Motor neuron (in vitro differentiated cells): ENCODE measurements around the gene CNTNAP5. TPM values are rescaled to one million over a fixed set of nuclear protein-coding genes. Genes with fewer than 3 reads are reported as not detected.

Experiments used
- ATAC-seq, 8 experiments: fragments of 200-7000 bp; cut with Tn5 transposase; replicated peaks in 6 of 8; 2 replicates each; pipeline ENCODE4 v1.8.0; 2021; ENCODE audit warnings: mild to moderate bottlenecking in 8 of 8, moderate library complexity in 8 of 8
- H3K27ac ChIP-seq, 2 donors: fragments of 250-450 bp; sonication (Bioruptor Pico); 2 replicates each; pipeline ENCODE4 v1.9.0; 2021; ENCODE audit warnings: antibody characterized with exemption in 2 of 2, mild to moderate bottlenecking in 2 of 2, moderate library complexity in 1 of 2
- H3K4me1 ChIP-seq, 2 donors: fragments of 250-450 bp; sonication (Bioruptor Pico); replicated peaks in 1 of 2; 2 replicates each; pipeline ENCODE4 v1.6.1; 2021; ENCODE audit warnings: antibody characterized with exemption in 2 of 2, mild to moderate bottlenecking in 2 of 2, moderate library complexity in 1 of 2
- H3K4me3 ChIP-seq, 5 donors: fragments of 250-450 bp; sonication (Bioruptor Pico); 2 replicates each; pipeline ENCODE4 v1.9.0; 2021; ENCODE audit warnings: antibody characterized with exemption in 5 of 5, mild to moderate bottlenecking in 5 of 5, moderate library complexity in 4 of 5
- WGBS, 10 experiments: fragments of 450-650 bp; shearing (Covaris generic); methylation state at CpG; one replicate each; pipeline ENCODE4 v1.0.0; 2022; 5-methylcytosine and 5-hydroxymethylcytosine counted together
- in situ Hi-C, 9 experiments: fragments of 400-800 bp; cut with MboI; loops; one replicate each; pipeline ENCODE4 v1.15.0; 2021; ENCODE audit warnings: low sequenced_read_pairs in 9 of 9, low pct_unique_long_range_greater_than_20kb in 2 of 9; ENCODE audit not compliant: unreplicated experiment in 9 of 9
- total RNA-seq, 8 experiments: library from RNA; unstranded; fragments of 300-600 nt; gene quantifications; 2 replicates each; pipeline versions ENCODE4 v1.2.3 to v1.2.4, GENCODE V29; 2022

CNTNAP5 gene
- total RNA-seq, 8 experiments from 2014 or later = 0.28 to 12.6 (median 8.7) TPM; not detected in 2

DNA sequence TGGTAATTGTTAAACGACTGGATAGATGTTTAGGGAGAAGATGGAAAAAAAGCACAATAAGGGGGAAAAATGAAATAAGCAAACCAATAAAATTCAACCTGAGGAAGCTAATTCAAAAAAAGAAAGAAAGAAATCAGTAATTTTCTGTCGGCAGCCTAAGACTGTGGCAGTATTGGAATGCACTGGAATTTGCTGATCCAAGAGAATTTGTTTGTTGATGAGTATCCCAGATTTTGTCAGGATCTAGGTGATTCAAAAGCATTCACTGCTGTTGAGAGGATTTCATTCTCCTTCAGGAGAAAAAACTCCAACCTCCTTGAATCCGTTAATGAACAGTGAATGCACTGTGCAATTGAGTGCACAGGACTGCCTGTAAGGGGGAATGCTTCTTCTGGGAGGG lies 546.7 kb downstream of the CNTNAP5 start:
- ATAC-seq = no peak
- in situ Hi-C loops = no loop called here
- WGBS, 10 experiments = 7 to 100% (median 65%) methylated on average over 2 to 3 of the region's 3 CpGs
- no peak overlapping the region for H3K4me3 ChIP-seq
- no peak overlapping the region for H3K27ac ChIP-seq
- no peaks in the 10 kb centered on the region for H3K4me1 ChIP-seq

DNA sequence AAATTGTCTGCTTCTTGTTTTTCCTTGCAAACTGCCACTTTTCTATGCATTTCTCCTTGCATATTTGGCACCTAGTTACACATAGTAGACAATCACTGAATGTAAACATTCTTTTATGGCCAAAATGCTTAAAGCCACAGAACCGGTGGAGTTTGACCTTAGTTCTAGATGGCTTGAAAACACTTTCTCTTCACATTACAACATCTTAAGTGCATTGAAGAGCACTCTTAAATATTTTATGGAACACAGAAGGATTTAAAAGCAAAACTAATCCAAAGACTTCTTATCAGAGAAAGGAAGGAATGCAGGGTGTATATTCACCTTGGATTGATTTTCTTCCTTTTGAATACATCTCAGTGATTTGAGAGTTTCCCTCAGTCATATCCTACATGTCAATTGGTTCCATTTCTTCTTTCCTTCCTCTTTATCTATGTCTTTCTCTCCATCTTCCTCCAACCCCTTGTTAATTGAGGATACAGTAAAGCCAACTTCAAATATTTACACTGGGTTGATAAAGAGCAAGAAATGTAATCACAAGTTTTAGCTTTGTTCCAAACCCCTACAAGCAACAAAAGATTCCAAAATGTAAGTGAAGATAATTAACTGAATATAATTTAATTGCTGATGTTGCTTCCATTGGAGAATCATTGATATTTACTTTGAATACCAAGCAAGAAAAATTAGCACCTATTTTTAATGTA lies 548.0 kb downstream of the CNTNAP5 start:
- WGBS, 10 experiments = 33 to 100% (median 68%) methylated on average over 1 of the region's 1 CpG; no CpG with 5 or more reads in 4 of the 10 experiments
- H3K4me1 ChIP-seq = no peaks in the 10 kb centered on the region
- no peak overlapping the region for H3K4me3 ChIP-seq
- no peak for ATAC-seq
- in situ Hi-C loops = no loop called here
- H3K27ac ChIP-seq = no peak overlapping the region

DNA sequence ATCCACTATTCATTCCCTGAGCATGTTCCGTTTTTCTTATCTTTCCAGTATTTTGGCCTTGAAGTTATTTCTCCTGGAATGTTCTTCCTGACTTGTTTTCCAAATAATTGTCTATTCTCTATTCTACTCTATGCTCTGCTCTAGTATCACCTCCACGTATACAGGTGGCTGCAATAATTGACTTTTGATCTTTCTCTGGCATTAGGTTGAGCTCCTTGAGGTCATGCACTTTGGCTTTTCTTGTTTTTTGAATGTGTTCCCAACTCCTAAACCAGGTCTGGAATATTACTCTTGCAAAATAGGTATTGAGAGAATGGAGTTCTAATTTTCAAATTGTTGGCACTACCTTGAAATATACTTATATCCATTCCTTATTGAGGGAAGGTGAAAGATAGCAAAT lies 550.4 kb downstream of the CNTNAP5 start:
- no peak for ATAC-seq
- 0 to 100% (median 86%) methylated on average over 1 to 2 of the region's 2 CpGs for WGBS, 10 experiments
- in situ Hi-C loops = no loop called here

DNA sequence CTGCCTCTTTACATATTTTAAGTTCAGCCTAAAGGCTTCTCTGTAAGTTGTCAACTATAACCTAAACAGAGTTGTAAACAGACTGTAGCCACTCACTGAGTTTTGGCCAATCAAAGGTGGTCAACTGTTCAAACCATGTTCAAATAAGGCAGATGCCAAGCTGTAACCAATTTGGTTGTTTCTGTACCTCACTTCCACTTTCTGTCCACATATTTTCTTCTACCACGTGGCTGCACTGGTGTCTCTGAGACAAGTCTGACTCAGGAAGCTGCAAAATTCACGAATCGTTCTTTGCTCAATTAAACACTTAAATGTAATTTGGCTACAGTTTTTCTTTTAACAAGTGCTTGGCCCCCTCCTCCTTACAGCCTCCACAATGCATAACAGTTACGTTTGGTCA lies 555.2 kb downstream of the CNTNAP5 start:
- no peak overlapping the region for H3K27ac ChIP-seq
- H3K4me3 ChIP-seq = no peak overlapping the region
- in situ Hi-C loops = no loop called here
- ATAC-seq = no peak
- H3K4me1 ChIP-seq = peaks cover 0 to 2% of the 10 kb centered on the region in 2 donors
- WGBS, 10 experiments = 0 to 100% (median 65%) methylated on average over 1 to 4 of the region's 4 CpGs; no CpG with 5 or more reads in 1 of the 10 experiments

More for the DNA sequence above, 550.4 kb downstream of the CNTNAP5 start:
- H3K27ac ChIP-seq = no peak overlapping the region
- no peaks in the 10 kb centered on the region for H3K4me1 ChIP-seq
- no peak overlapping the region for H3K4me3 ChIP-seq

- in situ Hi-C loops = no loop called here
- Histone ChIP-seq H3K27ac (no peak overlapping the region), H3K4me3 (no peak overlapping the region), H3K4me1 (peaks cover 0 to 2% of the 10 kb centered on the region in 2 donors)
- no peak for ATAC-seq
Observed at GRCh38 chr2:124582387-124582786, 557.3 kb downstream of the CNTNAP5 start.

GRCh38 chr2:124584615-124585014 lies 559.5 kb downstream of the CNTNAP5 start:
- in situ Hi-C loops = no loop called here

DNA sequence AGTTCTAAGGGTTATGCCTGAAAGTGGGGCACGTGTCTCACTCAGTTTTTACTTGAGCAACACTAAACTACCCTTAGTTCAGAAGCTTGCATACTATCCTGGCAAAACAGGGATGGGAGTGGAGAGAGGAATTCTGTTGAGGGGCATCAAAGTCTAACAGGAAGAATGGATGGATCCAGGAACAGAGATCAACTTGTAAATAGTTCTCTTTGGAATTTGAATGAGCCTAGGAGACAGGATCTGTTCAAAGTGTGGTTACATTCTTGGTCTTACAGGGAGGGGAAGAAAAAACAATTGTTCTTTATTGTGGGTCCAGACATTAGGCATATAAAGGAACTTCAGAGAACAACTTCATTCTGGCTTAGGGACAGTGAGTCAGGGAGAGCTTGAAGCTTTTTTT lies 560.2 kb downstream of the CNTNAP5 start:
- H3K4me1 ChIP-seq = peaks cover 0 to 2% of the 10 kb centered on the region in 2 donors
- WGBS, 10 experiments = 0 to 64% (median 0%) methylated on average over 1 of the region's 1 CpG; no CpG with 5 or more reads in 7 of the 10 experiments
- in situ Hi-C loops = no loop called here
- H3K27ac ChIP-seq = no peak overlapping the region
- no peak for ATAC-seq
- no peak overlapping the region for H3K4me3 ChIP-seq

More at GRCh38 chr2:124584615-124585014, 559.5 kb downstream of the CNTNAP5 start:
- 0 to 100% (median 89%) methylated on average over 1 to 4 of the region's 4 CpGs; no CpG with 5 or more reads in 1 of the 10 experiments for WGBS, 10 experiments
- peaks cover 0 to 2% of the 10 kb centered on the region in 2 donors for H3K4me1 ChIP-seq
- no peak overlapping the region for H3K4me3 ChIP-seq
- no peak overlapping the region for H3K27ac ChIP-seq
- no peak for ATAC-seq

DNA sequence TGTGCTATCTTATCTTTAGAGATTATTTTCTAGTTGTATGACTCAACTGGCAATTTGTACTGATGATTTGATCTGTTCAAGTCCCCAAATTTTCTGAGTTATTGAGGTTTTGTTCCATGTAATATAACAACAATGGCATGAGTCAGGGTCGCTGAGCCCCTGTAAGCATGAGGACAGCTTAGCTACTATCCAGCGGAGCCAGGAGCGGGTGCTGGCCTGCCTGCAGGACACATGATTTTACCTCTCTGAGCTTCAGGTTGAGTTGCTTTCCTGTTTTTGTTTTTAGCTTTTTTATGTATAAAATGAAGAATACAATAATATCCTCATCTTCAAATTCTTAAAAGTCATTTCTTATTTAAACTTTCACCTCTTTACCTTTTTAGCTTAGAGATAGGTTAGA lies 561.1 kb downstream of the CNTNAP5 start:
- Histone ChIP-seq H3K27ac (no peak overlapping the region), H3K4me3 (no peak overlapping the region), H3K4me1 (peaks cover 0 to 2% of the 10 kb centered on the region in 2 donors)
- ATAC-seq = no peak
- in situ Hi-C loops = no loop called here
- WGBS, 10 experiments = 0 to 100% (median 87%) methylated on average over 1 to 3 of the region's 3 CpGs; no CpG with 5 or more reads in 4 of the 10 experiments

- H3K4me1 ChIP-seq = peaks cover 0 to 2% of the 10 kb centered on the region in 2 donors
- no peak overlapping the region for H3K4me3 ChIP-seq
- WGBS, 10 experiments = 6 to 100% (median 43%) methylated on average over 1 to 2 of the region's 2 CpGs; no CpG with 5 or more reads in 3 of the 10 experiments
- ATAC-seq = no peak
- H3K27ac ChIP-seq = no peak overlapping the region
- in situ Hi-C loops = no loop called here
Observed at GRCh38 chr2:124586835-124587234, 561.7 kb downstream of the CNTNAP5 start.

- 0 to 100% (median 97%) methylated on average over 1 to 3 of the region's 3 CpGs for WGBS, 10 experiments
- Histone ChIP-seq H3K4me3 (no peak overlapping the region), H3K4me1 (no peaks in the 10 kb centered on the region), H3K27ac (no peak overlapping the region)
- in situ Hi-C loops = no loop called here
- no peak for ATAC-seq
Observed at GRCh38 chr2:124589971-124590370, 564.9 kb downstream of the CNTNAP5 start.

DNA sequence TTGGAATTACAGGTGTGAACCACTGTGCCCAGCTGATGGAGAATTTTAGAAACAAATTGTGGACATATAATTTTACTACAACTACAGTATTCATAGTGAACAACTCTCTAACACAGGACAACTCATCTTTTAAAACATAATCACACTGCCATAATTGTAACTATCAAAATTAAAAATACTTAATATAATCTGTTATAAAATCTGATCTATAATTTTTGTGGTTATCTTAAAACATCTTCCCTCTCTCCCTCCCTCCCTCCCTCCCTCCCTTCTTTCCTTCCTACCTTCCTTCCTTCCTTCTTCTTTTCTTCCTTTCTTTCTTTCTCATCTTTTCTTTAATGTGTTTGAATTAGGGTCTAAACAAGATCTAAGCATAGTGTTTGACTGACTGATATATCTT lies 577.7 kb downstream of the CNTNAP5 start:
- in situ Hi-C loops = no loop called here
- Histone ChIP-seq H3K27ac (no peak overlapping the region), H3K4me1 (no peaks in the 10 kb centered on the region), H3K4me3 (no peak overlapping the region)
- no peak for ATAC-seq

- ATAC-seq = peak in 1 of 8 experiments; percentile 53
- WGBS, 10 experiments = 0 to 93% (median 70%) methylated on average over 2 of the region's 2 CpGs; no CpG with 5 or more reads in 7 of the 10 experiments
- H3K4me3 ChIP-seq = no peak overlapping the region
- in situ Hi-C loops = no loop called here
- H3K4me1 ChIP-seq = no peaks in the 10 kb centered on the region
- no peak overlapping the region for H3K27ac ChIP-seq
Observed at GRCh38 chr2:124604940-124605339, 579.9 kb downstream of the CNTNAP5 start.

DNA sequence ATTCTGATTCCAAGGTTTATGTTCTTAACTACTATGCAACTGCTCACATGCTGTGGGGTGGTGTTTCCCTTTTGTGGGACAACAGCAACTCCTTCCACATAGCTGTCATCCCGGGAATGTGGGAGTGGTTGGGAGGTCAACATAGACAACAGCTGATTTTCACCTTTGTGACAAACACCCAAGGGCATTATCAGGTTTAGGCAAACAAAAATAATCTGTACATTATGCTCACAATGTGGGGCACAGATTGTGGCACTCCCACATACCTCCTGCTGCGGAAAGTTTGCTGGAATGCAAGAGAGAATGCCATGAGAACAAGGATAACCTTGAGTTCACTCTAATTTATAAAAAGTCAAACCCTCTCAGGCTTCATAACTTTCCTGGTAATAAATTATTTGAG lies 582.6 kb downstream of the CNTNAP5 start:
- no peak overlapping the region for H3K4me3 ChIP-seq
- in situ Hi-C loops = no loop called here
- no peak overlapping the region for H3K27ac ChIP-seq
- H3K4me1 ChIP-seq = no peaks in the 10 kb centered on the region
- WGBS, 10 experiments = 0 to 100% (median 17%) methylated on average over 1 to 2 of the region's 2 CpGs; no CpG with 5 or more reads in 5 of the 10 experiments
- ATAC-seq = no peak

DNA sequence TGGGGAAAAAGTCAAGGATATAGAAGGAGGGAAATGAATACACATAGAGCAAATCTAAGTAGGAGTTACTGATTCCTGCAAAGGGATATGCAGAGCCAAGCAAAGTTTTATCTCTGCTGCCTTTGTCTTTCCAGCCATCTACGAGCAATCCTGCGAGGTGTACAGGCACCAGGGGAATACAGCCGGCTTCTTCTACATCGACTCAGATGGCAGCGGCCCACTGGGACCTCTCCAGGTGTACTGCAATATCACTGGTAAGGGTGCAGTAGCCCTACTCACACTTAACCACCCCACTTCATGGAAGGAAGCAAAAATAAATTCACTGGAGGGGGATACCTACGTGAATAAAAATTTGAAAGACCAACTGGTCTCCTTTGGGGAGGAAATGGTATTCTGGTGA lies 584.6 kb downstream of the CNTNAP5 start:
- WGBS, 10 experiments = 0 to 80% (median 65%) methylated on average over 1 to 6 of the region's 6 CpGs; no CpG with 5 or more reads in 2 of the 10 experiments
- in situ Hi-C loops = no loop called here
- Histone ChIP-seq H3K4me3 (no peak overlapping the region), H3K4me1 (no peaks in the 10 kb centered on the region), H3K27ac (no peak overlapping the region)
- no peak for ATAC-seq
